OCI-LY7 (cell line): ENCODE measurements around the gene IL26.

ENCODE experiments used
- EZH2phosphoT487 ChIP-seq: fragments of 200-600 bp; sonication (generic); IDR thresholded peaks from 2 replicates; pipeline ENCODE4 v1.6.1; 2018; ENCODE audit warnings: low read depth, borderline replicate concordance, mild to moderate bottlenecking, mixed run types, antibody characterized with exemption, low read length, moderate library complexity, mixed read lengths
- TF ChIP-seq, protein P1 (sequence below): fragments of 200-600 bp; sonication (generic); conservative IDR thresholded peaks from 2 replicates; pipeline ENCODE4 v1.5.1; 2014; ENCODE audit warnings: mild to moderate bottlenecking, antibody characterized with exemption, low read length, moderate library complexity, mixed read lengths

DNA sequence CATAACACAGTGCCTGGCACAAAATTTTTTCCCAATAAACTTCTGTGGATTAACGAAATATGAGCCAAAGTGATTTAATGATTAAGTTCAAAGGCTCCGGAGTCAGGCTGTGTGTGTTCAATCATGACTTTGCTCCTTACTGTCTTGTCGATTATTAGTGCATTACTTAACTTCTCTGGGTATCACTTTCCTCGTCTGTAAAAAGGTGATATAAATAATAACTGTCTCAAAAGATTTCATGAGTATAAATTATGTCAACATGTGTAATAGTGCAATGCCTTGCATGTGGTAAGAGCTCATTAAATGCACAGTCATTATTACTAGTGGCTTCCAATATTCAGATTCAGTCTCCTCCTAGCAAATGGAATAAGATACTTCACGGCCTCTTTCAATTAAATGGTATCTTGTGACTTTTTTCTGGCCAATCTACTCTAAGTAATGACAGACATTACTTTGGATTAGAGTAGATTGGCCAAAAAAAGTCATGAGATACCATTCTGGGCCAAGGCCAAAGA is 59.2 kb downstream of the IL26 start:
- TF ChIP-seq, protein P1, sequence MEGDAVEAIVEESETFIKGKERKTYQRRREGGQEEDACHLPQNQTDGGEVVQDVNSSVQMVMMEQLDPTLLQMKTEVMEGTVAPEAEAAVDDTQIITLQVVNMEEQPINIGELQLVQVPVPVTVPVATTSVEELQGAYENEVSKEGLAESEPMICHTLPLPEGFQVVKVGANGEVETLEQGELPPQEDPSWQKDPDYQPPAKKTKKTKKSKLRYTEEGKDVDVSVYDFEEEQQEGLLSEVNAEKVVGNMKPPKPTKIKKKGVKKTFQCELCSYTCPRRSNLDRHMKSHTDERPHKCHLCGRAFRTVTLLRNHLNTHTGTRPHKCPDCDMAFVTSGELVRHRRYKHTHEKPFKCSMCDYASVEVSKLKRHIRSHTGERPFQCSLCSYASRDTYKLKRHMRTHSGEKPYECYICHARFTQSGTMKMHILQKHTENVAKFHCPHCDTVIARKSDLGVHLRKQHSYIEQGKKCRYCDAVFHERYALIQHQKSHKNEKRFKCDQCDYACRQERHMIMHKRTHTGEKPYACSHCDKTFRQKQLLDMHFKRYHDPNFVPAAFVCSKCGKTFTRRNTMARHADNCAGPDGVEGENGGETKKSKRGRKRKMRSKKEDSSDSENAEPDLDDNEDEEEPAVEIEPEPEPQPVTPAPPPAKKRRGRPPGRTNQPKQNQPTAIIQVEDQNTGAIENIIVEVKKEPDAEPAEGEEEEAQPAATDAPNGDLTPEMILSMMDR = no peak
- no peak for TF ChIP-seq EZH2phosphoT487
